WTC11 (cell line): ENCODE results near the gene ACBD5. TPM values are rescaled to one million over a fixed set of nuclear protein-coding genes. Genes with fewer than 3 reads are reported as not detected.

Experiments used
- ATAC-seq: fragments of 200-7000 bp; cut with Tn5 transposase; 2 replicates; pipeline ENCODE4 v1.10.0; 2021; ENCODE audit warnings: mild to moderate bottlenecking, moderate library complexity
- CTCF ChIA-PET: fragments of 300-600 bp; sonication (Branson Sonifier 250); formaldehyde crosslinking; loops from one replicate; lab custom pipeline; 2021; ENCODE audit warnings: antibody characterized with exemption; lab: Charles Lee
- POLR2A ChIA-PET: fragments of 350-600 bp; sonication (Branson Sonifier 250); formaldehyde crosslinking; loops from one replicate; lab custom pipeline; 2021; ENCODE audit warnings: antibody characterized with exemption; lab: Charles Lee
- DNase-seq: peaks from one replicate; pipeline ENCODE4 v3.0.0; 2021; ENCODE audit warnings: low spot score
- H3K27ac Mint-ChIP-seq: 2 replicates; pipeline ENCODE4 v1.8.0; 2021; ENCODE audit warnings: mixed read lengths
- H3K27me3 Mint-ChIP-seq: 2 replicates; pipeline ENCODE4 v1.8.0; 2021; ENCODE audit warnings: low read depth, mild to moderate bottlenecking, moderate library complexity, mixed read lengths
- H3K36me3 Mint-ChIP-seq: 2 replicates; pipeline ENCODE4 v1.8.0; 2021; ENCODE audit warnings: mixed read lengths
- H3K4me1 Mint-ChIP-seq: 2 replicates; pipeline ENCODE4 v1.8.0; 2022; ENCODE audit warnings: mixed read lengths
- H3K4me3 Mint-ChIP-seq: 2 replicates; pipeline ENCODE4 v1.8.0; 2021; ENCODE audit warnings: mild to moderate bottlenecking, moderate library complexity, mixed read lengths
- H3K9me3 Mint-ChIP-seq: 2 replicates; pipeline ENCODE4 v1.8.0; 2021; ENCODE audit warnings: mixed read lengths
- AR ChIP-seq: fragments of 250-450 bp; sonication (Bioruptor Pico); IDR thresholded peaks from 2 replicates; pipeline ENCODE4 v1.9.0; 2021; ENCODE audit warnings: mild to moderate bottlenecking
- ARID4B ChIP-seq: sonication (generic); formaldehyde crosslinking; IDR thresholded peaks from 2 replicates; pipeline ENCODE4 v1.8.0; 2023; ENCODE audit warnings: missing genetic modification reagents, mild to moderate bottlenecking, borderline replicate concordance
- E2F4 ChIP-seq: sonication (generic); formaldehyde crosslinking; IDR thresholded peaks from 2 replicates; pipeline ENCODE4 v1.8.1; 2022; ENCODE audit warnings: low read depth, mild to moderate bottlenecking, moderate library complexity, missing genetic modification reagents, borderline replicate concordance
- ETV6 ChIP-seq: sonication (generic); formaldehyde crosslinking; IDR thresholded peaks from 2 replicates; pipeline ENCODE4 v1.8.1; 2022; ENCODE audit warnings: mild to moderate bottlenecking, missing genetic modification reagents
- HMGA2 ChIP-seq: fragments of 250-450 bp; sonication (Bioruptor Pico); IDR thresholded peaks from 2 replicates; pipeline ENCODE4 v1.4.0; 2021; ENCODE audit warnings: mild to moderate bottlenecking, moderate library complexity
- HMGXB4 ChIP-seq: sonication (generic); formaldehyde crosslinking; IDR thresholded peaks from 2 replicates; pipeline ENCODE4 v1.8.1; 2023; ENCODE audit warnings: mild to moderate bottlenecking, moderate library complexity, missing genetic modification reagents
- JUN ChIP-seq: sonication (generic); formaldehyde crosslinking; IDR thresholded peaks from 2 replicates; pipeline ENCODE4 v1.8.0; 2023; ENCODE audit warnings: mild to moderate bottlenecking, missing genetic modification reagents
- MYBL2 ChIP-seq: sonication (generic); formaldehyde crosslinking; IDR thresholded peaks from 2 replicates; pipeline ENCODE4 v1.8.1; 2023; ENCODE audit warnings: mild to moderate bottlenecking, moderate library complexity, missing genetic modification reagents
- NR1H2 ChIP-seq: sonication (generic); formaldehyde crosslinking; IDR thresholded peaks from 2 replicates; pipeline ENCODE4 v1.9.0; 2021; ENCODE audit warnings: mild to moderate bottlenecking, moderate library complexity, missing genetic modification reagents
- TCF7 ChIP-seq: sonication (generic); formaldehyde crosslinking; IDR thresholded peaks from 2 replicates; pipeline ENCODE4 v1.8.0; 2022; ENCODE audit warnings: mild to moderate bottlenecking, low read depth, missing genetic modification reagents, moderate library complexity
- TEAD4 ChIP-seq: sonication (generic); formaldehyde crosslinking; IDR thresholded peaks from 2 replicates; pipeline ENCODE4 v1.8.0; 2022; ENCODE audit warnings: mild to moderate bottlenecking, missing genetic modification reagents
- ZBTB21 ChIP-seq: sonication (generic); formaldehyde crosslinking; IDR thresholded peaks from 2 replicates; pipeline ENCODE4 v1.8.1; 2023; ENCODE audit warnings: mild to moderate bottlenecking, missing genetic modification reagents, borderline replicate concordance
- ZNF416 ChIP-seq: fragments of 250-450 bp; sonication (Bioruptor Pico); IDR thresholded peaks from 2 replicates; pipeline ENCODE4 v1.9.0; 2021; ENCODE audit warnings: mild to moderate bottlenecking, inconsistent platforms
- ZNF512 ChIP-seq: sonication (generic); formaldehyde crosslinking; IDR thresholded peaks from 2 replicates; pipeline ENCODE4 v1.8.1; 2022; ENCODE audit warnings: missing genetic modification reagents, borderline replicate concordance
- ZSCAN18 ChIP-seq: fragments of 250-450 bp; sonication (Bioruptor Pico); IDR thresholded peaks from 2 replicates; pipeline ENCODE4 v2.1.2; 2022; ENCODE audit warnings: mild to moderate bottlenecking, moderate library complexity
- total RNA-seq: library from RNA; stranded (reverse); gene quantifications from 3 replicates; pipeline ENCODE4 v1.2.3, GENCODE V29; 2021

The ACBD5 gene
- total RNA-seq, 1 experiment from 2014 or later: 18.1 TPM

- Mint-ChIP-seq H3K4me1 (no peaks in the 10 kb centered on the region), H3K27ac (no peak overlapping the region), H3K27me3 (no peaks in the 10 kb centered on the region), H3K9me3 (no peaks in the 10 kb centered on the region), H3K36me3 (peaks cover 6% of the 10 kb centered on the region), H3K4me3 (no peak overlapping the region)
- POLR2A ChIA-PET: no interaction called here
- no peak for TF ChIP-seq NR1H2 (CRISPR knock-in tag)
- TF ChIP-seq MYBL2 (CRISPR knock-in tag): no peak
- CTCF ChIA-PET: no interaction called here
- DNase-seq (no peak), ATAC-seq (no peak)
Observed at GRCh38 chr10:27230022-27230421, 10.6 kb downstream of the ACBD5 start.

GRCh38 chr10:27225642-27226257 lies 14.8 kb downstream of the ACBD5 start:
- ATAC-seq (no peak), DNase-seq (no peak)
- ChIA-PET CTCF (no interaction called here), POLR2A (no interaction called here)
- H3K36me3 Mint-ChIP-seq: peaks cover 10% of the 10 kb centered on the region
- no peaks in the 10 kb centered on the region for H3K9me3 Mint-ChIP-seq
- H3K4me1 Mint-ChIP-seq: no peaks in the 10 kb centered on the region
- peak overlapping the region; percentile 19; the same call in 1 of the 2 replicates for H3K27ac Mint-ChIP-seq
- no peaks in the 10 kb centered on the region for H3K27me3 Mint-ChIP-seq
- TF ChIP-seq ZSCAN18 (CRISPR knock-in tag) (no peak), TCF7 (CRISPR knock-in tag) (no peak)
- no peak overlapping the region for H3K4me3 Mint-ChIP-seq

- no peaks in the 10 kb centered on the region for H3K9me3 Mint-ChIP-seq
- ChIA-PET POLR2A (no interaction called here), CTCF (interaction anchor here (0.7 kb wide), 2 partner anchors 15 to 37 kb away, joined by 3 read pairs; no protein-coding TSS in a partner anchor)
- H3K4me1 Mint-ChIP-seq: no peaks in the 10 kb centered on the region
- ATAC-seq (no peak), DNase-seq (no peak)
- peaks cover 6% of the 10 kb centered on the region for H3K36me3 Mint-ChIP-seq
- no peak overlapping the region for H3K4me3 Mint-ChIP-seq
- H3K27me3 Mint-ChIP-seq: no peaks in the 10 kb centered on the region
- no peak overlapping the region for H3K27ac Mint-ChIP-seq
- TF ChIP-seq HMGA2 (CRISPR knock-in tag) (no peak), E2F4 (CRISPR knock-in tag) (no peak), JUN (no peak), AR (CRISPR knock-in tag) (no peak), ZNF416 (CRISPR knock-in tag) (no peak), ARID4B (CRISPR knock-in tag) (no peak), HMGXB4 (CRISPR knock-in tag) (no peak), ZBTB21 (CRISPR knock-in tag) (no peak), ZSCAN18 (CRISPR knock-in tag) (no peak), ETV6 (CRISPR knock-in tag) (no peak), ZNF512 (no peak), TEAD4 (CRISPR knock-in tag) (no peak)
Observed at GRCh38 chr10:27225011-27225590, 15.5 kb downstream of the ACBD5 start.
